Fibroblast of lung (primary cell): Measurements from ENCODE around the gene FAM169A.
"Not testable (repeated sequence)": the region's sequence is repeated elsewhere in the genome, so short reads cannot be mapped to it uniquely, and the experiment has no call there.

ENCODE experiments used
- EZH2 ChIP-seq: IDR thresholded peaks from 2 replicates; pipeline ENCODE4 v1.5.1; 2012; ENCODE audit warnings: low read length, control low read depth, mild to moderate bottlenecking; ENCODE audit errors: missing control alignments
- TF ChIP-seq, protein P1 (sequence below), 2 donors: IDR thresholded peaks in 1 of 2; conservative IDR thresholded peaks in 1 of 2; 1 replicate in 1 of 2; 2 replicates in 1 of 2; pipeline ENCODE4 v1.5.1; 2011 to 2012; ENCODE audit warnings: low read length in 2 of 2, control low read depth in 1 of 2, inconsistent platforms in 1 of 2, low read depth in 1 of 2, mild to moderate bottlenecking in 1 of 2

GRCh38 chr5:74908237-74908636 is 42.0 kb upstream of the FAM169A start:
- TF ChIP-seq, protein P1, sequence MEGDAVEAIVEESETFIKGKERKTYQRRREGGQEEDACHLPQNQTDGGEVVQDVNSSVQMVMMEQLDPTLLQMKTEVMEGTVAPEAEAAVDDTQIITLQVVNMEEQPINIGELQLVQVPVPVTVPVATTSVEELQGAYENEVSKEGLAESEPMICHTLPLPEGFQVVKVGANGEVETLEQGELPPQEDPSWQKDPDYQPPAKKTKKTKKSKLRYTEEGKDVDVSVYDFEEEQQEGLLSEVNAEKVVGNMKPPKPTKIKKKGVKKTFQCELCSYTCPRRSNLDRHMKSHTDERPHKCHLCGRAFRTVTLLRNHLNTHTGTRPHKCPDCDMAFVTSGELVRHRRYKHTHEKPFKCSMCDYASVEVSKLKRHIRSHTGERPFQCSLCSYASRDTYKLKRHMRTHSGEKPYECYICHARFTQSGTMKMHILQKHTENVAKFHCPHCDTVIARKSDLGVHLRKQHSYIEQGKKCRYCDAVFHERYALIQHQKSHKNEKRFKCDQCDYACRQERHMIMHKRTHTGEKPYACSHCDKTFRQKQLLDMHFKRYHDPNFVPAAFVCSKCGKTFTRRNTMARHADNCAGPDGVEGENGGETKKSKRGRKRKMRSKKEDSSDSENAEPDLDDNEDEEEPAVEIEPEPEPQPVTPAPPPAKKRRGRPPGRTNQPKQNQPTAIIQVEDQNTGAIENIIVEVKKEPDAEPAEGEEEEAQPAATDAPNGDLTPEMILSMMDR (conservative IDR thresholded peaks at IDR 0.05 in 1 of 2, IDR thresholded peaks at IDR 0.05 in 1 of 2; ENCODE audit: low read depth in 1 of 2, low read length in 2 of 2): not testable (repeated sequence)
- TF ChIP-seq EZH2: not testable (repeated sequence)
